Measurements from ENCODE around the gene TUBB2B.
"Not testable (repeated sequence)": the region's sequence is repeated elsewhere in the genome, so short reads cannot be mapped to it uniquely, and the experiment has no call there.

The TUBB2B gene

DNA sequence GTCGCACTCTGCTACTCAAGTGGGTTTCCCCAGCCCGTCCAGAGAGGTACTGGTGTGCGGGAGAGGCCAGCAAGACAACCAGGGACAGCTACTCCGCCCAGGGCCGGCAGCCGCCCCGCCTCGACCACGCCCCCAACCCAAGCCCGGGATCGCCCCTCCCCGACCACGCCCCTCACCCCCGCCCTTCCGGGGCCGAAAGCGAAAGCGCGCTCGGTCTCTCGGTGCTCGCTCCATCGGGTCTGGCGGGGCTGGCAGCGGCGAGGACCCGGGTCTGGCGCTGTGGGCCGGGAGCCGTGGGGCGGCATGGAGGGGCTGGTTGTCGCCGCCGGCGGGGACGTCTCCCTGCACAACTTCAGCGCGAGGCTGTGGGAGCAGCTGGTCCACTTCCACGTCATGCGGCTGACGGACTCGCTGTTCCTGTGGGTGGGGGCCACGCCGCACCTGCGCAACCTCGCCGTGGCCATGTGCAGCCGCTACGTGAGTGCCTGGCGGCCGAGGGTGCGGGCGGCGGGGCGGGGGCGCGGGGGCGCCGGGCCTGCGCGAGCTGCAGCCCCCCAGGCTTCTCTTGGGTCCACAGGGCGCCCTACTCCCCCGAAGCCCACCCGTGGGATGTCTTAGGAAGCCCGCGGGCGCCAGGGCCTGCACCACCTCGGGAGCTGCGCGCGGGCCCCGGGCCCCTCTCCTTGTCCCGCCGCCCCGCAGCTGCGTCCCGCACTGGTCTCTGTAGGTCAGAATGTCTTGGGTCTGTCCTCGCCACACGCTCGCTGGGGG, 31.5 kb upstream of the TUBB2B start, which contains the start of gene PSMG4:
Gene PSMG4, plus strand, starts transcription at position 228 of the 771 bp plus-strand sequence. Its CDS starts 76 bp downstream, at position 304.
- peak; percentile 85 for DNase-seq (ENCODE audit: low spot score)

DNA sequence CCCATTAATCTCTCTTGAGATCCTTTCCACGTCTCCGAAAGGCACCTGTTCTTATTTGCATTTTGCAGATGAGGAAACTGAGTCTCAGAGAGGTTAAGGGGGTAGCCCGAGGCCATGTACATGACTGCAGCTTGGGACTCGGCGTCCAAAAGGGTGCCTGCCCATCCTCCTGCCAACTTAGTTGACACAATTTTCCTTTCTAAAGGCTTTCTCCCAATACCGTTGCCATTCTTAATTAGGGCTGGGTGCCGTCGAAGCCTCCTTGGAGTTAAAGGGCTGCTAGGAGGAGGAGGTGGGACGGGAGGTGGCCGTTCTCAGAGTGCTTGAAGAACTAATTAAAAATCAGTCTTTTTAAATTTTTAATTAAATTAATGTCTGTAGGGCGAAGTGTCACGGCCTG, 30.7 kb upstream of the TUBB2B start:
- DNase-seq (ENCODE audit: low spot score): no peak

DNA sequence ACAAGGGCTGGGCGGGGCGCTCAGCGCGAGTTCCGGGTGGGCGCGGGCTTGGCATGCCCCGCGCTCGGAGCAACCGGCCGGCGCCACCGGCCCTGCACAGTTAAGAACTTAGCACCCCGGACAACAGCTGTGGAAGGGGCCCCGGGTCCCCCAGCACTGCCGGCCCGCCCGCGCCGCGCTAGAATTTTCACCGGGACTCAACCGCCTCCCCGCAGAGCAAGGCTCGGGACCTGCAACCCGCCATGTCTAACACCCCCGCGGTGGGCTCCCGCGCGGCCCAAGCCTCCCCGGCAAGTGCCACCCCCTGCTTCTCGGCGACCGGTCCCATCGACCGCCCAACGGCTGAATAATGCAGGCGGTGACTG, 26.1 kb upstream of the TUBB2B start:
- DNase-seq (ENCODE audit: low spot score): no peak

DNA sequence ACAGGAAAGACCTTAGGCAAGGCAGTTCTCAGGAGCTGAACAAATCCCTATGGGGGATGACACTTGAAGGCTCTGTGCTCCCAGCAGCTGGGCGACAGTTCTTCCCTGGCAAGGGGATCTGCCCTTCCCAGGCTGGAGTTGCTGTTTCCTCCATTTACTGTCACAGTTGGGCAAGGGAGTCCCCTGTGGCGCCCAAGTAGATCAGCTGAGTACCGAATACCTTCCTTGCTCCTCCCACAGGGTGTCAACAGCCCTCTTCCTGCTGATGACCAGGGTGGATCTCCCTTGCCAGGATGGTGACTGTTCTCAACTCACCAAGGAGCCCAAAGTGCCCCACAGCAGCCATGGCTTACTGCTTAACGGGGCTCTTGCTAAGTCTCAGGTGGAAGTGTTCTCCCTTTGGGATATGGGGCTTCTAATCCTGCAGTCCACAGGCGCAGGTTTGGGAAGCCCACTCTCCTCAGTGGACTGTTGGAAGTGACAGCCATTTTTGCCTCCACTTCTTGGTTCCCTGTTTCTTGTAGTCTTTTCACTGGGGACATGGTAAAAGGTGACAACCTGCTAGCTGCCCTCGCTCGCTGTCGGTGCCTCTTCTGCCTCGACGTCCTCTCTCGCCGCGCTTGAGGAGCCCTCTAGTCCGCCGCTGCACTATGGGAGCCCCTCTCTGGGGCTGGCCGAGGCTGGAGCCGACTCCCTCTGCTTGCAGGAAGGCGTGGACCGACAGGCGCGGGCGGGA, 25.6 kb upstream of the TUBB2B start:
- no peak for DNase-seq (ENCODE audit: low spot score)

DNA sequence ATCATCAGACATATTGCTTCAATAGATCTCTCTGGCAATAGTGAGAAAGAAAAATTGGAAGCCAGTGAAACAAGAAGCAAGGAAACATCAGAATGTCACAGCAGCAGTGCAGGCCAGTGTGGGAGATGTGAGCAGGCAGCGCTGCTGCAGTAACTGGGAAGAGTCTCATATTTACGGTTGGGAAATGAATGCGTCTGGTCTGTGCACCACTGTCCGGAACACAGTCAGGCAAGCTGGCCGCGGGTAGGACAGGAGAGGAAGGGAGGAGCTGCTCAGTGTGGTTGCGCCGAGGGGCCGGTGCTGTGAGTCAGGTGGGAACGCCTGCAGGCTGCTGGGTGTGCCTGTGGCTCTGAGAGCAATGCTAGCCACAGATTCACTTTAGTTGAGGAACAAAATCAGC, 24.9 kb upstream of the TUBB2B start:
- DNase-seq (ENCODE audit: low spot score): peak; percentile 34

DNA sequence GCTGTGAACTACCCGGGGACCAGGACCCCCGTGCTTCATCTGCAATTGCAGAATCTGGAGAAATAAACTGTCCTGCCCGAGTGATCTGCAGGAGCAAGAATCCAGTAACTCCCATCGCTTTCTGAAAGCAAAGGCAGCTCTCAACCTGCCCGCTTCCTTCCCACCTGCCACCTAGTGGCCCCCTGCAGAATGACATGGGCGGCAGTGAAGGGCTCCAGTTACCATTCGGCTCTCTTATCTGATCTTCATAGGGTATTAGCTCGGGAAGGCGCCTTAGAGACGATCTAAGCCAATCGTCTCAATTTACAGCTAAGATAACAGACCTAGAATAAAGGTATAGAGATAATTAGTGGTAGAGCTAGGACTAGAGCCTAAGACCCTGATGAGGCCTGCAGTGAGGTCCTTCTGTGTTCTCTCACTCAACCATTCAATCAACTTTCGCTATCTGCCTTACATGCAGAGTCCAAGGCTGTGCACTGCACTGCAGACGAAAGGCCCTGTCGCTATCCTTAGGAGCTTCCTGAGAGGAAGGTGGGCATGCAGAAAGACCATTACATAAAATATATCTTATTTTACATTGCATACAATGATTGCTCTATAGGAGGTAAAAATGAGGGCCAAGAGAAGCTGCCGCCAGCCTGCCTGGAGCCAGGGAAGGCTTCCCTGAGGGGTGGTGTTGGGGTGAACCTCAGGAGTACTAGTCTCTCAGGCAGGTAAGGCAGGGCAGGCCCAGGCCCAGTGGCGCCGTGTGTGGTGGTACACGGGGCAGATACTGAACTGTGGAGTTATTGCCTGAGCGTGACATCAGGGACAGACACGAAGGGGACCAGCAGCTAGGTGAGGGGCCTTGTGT, 24.2 kb upstream of the TUBB2B start:
- DNase-seq (ENCODE audit: low spot score): peak; percentile 88

DNA sequence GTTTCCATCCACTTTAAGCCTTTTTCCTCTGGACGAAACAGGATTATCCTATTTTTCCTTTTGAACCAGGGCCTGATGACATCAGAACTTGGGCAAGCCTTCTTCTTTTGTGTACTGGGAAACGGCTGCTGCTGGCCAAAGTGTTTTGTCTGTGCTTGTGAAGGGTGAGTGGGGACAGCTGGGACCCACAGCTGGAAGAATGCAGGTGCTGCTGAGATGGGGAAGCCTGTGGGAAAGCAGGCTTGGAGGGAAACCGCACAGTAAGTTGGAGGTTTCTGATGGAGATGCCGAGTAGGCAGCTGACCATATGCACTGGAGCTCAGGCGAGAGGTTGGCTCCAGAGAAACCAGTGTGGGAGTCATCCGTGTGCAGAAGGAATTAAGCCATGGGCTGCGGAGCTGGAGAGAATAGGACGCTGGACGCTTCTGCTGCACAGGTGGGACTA, 22.8 kb upstream of the TUBB2B start:
- DNase-seq (ENCODE audit: low spot score): no peak

DNA sequence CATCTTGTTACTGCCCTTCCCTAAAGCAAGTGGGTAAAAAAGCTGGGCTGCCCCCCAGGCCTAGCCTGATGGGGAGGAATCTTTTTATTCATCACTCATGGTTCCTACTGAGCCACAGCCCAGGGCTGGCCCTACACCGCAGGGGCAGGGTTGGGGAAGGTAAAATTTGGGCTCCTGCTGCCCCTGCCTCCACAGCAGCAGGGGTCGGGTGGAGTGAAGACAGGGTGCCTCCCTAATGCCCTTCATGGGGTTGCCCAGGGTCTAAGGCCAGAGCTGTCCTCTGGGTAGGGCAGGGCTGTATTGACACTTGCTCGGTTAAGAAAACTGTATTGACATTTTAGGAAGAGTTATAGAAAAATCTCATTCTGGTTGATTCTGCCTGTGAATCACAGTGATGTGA, 22.4 kb upstream of the TUBB2B start:
- no peak for DNase-seq (ENCODE audit: low spot score)

DNA sequence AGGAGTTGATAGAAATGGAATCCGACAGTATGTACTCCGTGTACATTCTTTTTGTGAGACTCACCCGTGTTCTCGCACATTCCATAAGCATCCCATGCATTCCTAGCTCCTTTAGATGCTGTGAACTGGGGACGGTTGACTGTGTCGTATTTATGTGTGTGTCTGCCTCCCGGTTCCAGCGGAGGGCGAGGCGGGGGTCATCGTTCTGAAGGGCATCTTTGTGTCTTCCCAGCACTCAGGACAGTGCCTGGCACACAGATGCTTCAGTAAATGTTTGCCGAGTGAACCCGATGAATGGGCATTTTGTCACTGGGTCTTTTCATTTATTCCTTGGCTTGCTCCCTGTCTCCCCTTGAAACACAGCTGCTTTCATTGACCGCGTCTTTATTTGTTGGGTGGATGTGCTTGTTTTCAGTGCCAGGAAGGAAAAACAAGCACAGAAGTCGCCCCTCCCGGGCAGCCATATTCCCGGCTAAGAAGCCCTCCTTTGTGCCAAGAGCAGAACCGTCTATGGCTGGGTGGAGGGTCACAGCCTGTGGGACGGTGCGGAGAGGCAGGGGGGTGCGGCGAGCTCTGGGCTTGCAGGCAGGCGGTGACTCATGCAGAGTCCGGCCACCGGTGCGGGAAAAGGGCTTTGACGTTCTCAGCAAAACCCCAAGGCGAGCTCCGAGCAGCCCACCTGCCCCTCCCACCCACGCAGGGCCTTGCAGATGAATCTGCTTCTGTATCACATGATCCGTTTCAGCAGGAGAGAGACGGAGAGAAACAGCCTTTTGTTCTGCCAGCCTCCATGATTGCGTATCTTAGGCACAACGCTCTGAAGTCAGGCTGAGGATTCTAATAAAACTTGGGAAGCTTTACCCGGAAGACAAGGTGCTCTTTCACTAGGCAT, 20.0 kb upstream of the TUBB2B start:
- DNase-seq (ENCODE audit: low spot score): peak; percentile 69

DNA sequence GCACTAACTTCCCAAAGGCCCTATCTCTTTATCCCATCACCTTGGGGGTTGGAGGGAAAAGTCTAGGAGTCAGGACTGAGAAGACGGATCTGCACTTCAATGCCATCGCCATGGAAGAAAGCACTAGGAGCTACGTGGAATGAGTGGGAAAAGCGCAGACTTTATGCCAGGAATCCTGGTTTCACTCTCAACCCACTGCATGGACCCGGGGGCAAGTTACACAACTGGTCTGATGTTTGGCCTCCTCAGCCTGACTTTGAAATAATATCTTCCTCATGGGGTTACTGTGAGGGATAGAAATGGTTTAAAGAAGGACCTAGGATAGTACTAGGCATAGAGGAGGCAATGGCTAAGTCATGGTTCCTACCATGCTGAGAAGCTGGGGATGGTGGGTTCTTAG, 17.8 kb upstream of the TUBB2B start:
- no peak for DNase-seq (ENCODE audit: low spot score)

DNA sequence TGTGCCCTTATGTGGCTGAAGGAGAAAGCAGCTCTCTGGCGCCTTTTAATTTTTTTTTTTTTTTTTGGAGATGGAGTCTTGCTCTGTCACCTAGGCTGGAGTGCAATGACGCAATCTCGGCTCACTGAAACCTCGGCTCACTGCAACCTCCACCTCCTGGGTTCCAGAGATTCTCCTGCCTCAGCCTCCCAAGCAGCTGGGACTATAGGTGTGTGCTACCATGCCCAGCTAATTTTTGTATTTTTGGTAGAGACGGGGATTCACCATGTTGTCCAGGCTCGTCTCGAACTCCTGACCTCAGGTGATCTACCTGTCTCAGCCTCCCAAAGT, 17.3 kb upstream of the TUBB2B start:
- DNase-seq (ENCODE audit: low spot score): not testable (repeated sequence)

DNA sequence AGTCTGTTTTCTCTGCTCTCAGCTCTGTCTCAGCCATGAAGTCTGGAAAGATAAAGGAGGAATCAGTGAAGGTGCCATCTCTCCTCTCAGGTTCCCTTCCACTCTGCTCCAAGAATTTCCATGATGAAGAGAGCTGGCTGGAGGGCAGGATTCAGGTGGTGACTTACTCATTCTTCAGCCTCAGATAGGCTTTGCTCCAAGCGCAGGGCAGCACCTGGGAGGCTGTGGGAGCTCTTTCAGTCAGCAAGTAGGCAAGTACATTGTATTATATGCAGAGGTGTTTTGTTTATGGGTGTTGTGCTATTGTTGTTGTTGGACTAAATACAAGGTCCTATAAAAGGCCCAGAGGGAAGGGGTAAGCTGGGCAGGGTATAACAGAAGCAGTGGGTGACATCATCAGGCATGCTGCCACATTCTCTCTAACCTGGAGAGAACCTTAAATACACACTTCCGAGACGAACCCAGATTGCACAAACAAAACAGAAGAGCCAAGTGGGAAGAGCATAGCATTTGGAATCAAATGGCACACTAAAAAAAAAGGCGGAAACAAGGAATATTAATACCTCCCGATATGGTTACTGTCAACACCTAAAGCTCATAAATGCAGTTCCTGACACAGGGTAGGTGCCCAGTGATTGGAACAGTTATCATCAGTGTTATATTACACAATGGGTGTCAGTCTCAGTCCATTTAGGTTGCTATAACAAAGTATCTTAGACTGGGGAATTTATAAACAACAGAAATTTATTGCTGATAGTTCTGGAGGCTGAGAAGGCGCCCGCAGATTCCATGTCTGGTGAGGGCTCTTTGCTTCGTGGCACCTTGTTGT, 16.8 kb upstream of the TUBB2B start:
- DNase-seq (ENCODE audit: low spot score): no peak

DNA sequence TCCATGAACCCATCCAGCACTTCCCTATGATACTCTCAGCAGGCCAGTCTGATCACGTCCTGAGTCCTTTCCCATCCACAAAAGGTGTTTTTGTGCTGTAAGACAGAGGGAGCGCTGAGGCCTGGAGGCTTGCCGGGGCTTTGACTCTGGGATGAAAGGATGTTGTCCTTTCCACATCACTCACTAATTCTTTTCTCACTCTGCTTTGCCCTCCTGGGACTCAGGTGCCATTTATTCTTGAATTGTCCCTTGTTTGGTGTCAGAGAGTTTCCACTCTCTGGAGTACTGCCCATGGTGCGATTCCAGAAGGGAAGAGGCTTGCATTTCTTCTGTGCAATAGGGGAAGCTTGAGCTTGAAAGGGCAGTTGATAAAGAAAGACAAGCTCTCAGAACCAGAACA, 15.3 kb upstream of the TUBB2B start:
- no peak for DNase-seq (ENCODE audit: low spot score)

DNA sequence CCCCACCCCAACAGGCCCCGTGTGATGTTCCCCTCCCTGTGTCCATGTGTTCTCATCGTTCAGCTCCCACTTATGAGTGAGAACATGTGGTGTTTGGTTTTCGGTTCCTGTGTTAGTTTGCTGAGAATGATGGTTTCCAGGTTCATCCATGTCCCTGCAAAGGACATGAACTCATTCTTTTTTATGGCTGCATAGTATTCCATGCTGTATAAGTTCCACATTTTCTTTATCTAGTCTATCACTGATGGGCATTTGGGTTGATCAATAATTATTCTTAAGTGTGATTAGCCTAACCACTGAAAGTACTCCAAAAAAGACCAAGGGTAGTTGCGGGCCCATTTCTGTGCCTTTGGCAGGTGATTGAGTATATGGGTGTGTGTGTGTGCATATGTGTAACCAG, 14.3 kb upstream of the TUBB2B start:
- DNase-seq (ENCODE audit: low spot score): not testable (repeated sequence)

DNA sequence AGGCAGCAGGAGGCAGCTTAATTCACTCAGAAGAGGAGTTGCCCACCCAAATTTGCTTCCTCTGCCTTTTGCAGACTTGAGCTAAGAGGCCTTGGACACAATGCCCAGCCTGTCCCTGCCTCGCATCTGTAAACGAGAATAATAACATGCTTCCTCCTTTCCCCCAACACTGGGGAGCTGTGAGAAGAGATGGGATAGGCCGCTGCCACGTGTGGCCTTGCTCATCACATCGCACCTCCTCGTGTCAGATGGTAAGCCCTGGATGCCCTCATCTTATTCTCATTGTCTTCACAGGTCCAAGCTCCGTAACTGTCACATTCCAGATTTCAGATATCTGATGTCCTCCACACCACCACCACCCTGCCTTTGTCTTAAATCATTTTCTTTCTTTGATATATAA, 13.1 kb upstream of the TUBB2B start:
- DNase-seq (ENCODE audit: low spot score): no peak

DNA sequence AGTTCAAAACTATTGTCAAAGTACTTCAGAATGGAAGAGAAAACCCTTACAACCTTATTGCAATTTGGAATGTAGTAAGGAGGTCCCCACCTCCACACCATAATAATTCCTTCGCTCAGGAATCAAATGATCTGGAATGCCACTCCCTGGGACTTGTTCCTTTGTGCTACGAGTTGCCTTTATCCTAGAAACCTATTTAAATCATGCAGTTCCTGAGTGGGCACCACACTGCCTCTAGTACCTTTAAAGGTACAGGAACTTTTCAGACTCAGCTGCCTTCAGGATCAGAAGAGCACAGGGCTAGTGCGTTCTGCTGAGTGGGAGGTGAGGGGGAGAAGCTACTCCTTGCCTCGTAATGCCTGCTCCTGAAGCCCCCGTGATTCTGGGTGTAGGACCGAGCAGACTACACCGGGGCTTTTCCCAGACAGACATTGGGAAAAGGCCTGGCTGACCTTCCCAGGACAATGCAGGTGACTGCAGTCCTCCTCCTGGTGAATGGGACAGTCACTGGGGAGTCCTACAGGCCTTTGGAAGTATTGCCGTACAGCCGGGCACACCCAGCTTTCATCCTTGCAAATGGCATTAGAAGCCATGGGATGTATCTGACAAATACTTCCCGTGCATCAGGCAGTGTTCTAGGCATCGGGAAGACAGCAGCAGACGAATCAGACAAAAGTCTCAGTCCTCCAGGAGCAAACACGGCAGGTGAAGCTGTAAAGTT, 11.8 kb upstream of the TUBB2B start:
- DNase-seq (ENCODE audit: low spot score): no peak

DNA sequence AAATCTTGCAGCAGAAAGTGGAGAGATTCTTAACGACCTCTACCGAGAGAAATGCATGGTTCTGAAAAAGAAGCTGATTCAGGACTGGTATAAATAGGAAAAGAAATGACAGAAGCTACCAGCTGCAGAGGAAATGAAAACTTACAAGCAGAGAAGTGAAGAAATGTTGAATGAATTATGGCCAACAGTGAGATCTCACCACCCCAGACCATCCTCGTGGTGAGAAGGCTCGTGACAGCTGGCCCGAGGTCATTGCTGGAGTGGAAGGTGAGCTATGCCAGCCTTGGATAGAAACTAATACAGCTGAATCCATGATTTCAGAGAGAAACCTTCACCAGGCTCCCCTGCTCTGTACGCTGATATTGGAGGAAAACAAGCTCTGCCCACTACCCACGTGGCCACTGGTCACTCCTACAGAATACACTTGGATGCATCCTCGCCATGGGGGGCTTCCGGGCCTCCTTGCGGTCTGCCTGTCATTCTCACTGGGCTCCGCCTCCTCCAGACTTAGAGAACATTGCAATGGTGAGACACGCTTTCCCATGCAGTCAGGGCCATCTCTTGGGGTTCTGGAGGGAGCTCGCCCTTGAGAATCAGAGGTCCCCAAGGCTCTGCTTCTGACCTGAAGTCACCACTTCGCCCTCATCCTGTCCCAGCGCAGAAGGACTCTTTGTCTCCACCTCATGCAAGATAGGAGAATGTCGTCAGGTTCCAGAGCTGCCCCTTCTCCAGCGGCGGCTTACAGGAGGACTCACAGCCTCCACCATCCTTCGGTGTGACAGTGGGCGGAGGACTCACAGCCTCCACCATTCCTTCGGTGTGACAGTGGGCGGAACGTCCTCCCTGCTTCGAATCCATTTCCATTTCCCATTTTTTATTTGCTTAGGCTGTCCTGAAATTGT, 10.6 kb upstream of the TUBB2B start:
- no peak for DNase-seq (ENCODE audit: low spot score)

DNA sequence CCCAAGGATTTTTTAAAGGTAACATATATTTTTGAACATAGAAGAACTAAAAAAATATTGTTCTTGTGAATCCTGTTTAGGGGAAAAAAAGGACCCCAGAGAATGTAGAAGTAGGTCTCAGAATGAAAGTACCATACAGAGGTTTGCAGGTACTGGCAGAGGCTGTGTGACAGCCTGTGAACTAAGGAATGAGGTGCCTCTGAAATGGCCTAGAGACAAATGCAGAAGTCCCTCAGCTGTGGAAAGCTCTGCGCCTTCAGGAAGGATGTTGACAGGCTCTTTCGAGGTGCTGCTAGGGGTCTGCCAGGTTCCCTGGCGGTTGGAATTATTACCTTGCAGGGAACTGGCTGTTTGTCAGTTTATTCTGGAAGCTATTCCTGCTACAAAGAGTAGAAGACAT, 8.6 kb upstream of the TUBB2B start:
- no peak for DNase-seq (ENCODE audit: low spot score)

DNA sequence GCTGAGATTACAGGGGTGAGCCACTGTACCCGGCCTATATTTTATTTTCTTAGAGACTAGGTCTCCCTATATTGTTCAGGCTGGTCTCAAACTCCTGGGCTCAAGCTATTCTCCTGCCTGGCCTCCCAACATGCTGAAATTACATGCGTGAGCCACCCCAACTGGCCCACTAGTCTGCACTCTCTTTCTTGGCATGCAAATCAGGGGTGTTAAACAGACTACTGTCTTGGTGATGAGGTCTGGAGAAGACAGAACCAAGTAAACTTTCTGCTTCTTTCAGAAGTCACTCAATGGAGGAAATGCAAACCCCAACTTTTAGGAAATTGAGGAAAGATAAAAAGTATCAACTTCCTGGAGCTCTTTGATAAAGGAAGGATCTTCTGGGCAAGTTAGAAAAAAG, 8.0 kb upstream of the TUBB2B start:
- DNase-seq (ENCODE audit: low spot score): no peak

All from SK-N-DZ (cell line).